ENCODE data around the gene NPPB.

DNA sequence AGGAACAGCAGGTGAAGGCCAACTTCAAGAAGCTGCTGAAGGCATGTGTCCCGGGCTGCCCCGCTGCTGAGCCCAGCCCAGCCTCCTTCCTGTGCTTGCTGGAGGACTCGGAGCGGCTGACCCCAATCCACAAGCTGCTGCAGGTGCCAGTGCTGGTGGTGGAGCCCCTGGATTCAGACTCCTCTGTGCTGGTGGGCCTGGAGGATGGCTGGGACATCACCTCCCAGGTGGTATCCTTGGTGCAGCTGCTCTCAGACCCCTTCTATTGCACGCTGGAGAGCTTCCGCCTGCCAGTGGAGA is 20.1 kb upstream of the NPPB start:
- TF ChIP-seq, protein P1, sequence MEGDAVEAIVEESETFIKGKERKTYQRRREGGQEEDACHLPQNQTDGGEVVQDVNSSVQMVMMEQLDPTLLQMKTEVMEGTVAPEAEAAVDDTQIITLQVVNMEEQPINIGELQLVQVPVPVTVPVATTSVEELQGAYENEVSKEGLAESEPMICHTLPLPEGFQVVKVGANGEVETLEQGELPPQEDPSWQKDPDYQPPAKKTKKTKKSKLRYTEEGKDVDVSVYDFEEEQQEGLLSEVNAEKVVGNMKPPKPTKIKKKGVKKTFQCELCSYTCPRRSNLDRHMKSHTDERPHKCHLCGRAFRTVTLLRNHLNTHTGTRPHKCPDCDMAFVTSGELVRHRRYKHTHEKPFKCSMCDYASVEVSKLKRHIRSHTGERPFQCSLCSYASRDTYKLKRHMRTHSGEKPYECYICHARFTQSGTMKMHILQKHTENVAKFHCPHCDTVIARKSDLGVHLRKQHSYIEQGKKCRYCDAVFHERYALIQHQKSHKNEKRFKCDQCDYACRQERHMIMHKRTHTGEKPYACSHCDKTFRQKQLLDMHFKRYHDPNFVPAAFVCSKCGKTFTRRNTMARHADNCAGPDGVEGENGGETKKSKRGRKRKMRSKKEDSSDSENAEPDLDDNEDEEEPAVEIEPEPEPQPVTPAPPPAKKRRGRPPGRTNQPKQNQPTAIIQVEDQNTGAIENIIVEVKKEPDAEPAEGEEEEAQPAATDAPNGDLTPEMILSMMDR (IDR thresholded peaks at IDR 0.05; ENCODE audit: insufficient read depth, low read length) = no peak
- no peak for TF ChIP-seq GABPA (IDR thresholded peaks at IDR 0.05; ENCODE audit: low read depth)
- TF ChIP-seq POLR2AphosphoS5 (IDR thresholded peaks at IDR 0.05; ENCODE audit: low read depth) = no peak
- TF ChIP-seq, protein P2, sequence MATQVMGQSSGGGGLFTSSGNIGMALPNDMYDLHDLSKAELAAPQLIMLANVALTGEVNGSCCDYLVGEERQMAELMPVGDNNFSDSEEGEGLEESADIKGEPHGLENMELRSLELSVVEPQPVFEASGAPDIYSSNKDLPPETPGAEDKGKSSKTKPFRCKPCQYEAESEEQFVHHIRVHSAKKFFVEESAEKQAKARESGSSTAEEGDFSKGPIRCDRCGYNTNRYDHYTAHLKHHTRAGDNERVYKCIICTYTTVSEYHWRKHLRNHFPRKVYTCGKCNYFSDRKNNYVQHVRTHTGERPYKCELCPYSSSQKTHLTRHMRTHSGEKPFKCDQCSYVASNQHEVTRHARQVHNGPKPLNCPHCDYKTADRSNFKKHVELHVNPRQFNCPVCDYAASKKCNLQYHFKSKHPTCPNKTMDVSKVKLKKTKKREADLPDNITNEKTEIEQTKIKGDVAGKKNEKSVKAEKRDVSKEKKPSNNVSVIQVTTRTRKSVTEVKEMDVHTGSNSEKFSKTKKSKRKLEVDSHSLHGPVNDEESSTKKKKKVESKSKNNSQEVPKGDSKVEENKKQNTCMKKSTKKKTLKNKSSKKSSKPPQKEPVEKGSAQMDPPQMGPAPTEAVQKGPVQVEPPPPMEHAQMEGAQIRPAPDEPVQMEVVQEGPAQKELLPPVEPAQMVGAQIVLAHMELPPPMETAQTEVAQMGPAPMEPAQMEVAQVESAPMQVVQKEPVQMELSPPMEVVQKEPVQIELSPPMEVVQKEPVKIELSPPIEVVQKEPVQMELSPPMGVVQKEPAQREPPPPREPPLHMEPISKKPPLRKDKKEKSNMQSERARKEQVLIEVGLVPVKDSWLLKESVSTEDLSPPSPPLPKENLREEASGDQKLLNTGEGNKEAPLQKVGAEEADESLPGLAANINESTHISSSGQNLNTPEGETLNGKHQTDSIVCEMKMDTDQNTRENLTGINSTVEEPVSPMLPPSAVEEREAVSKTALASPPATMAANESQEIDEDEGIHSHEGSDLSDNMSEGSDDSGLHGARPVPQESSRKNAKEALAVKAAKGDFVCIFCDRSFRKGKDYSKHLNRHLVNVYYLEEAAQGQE (IDR thresholded peaks at IDR 0.05; ENCODE audit: insufficient replicate concordance, low read depth) = no peak
